Stomach (tissue), 4 donors: ENCODE measurements around the gene MAN2B1.

Experiments used
- CTCF ChIP-seq, 7 experiments: fragments of 450-650 bp in 4 of 7; fragments of 200-600 bp in 3 of 7; sonication (generic) in 3 of 7; IDR thresholded peaks; one replicate each; pipeline ENCODE4 v1.5.1; 2016 to 2019; ENCODE audit warnings: antibody characterized with exemption in 7 of 7, control low read depth in 2 of 7, mild to moderate bottlenecking in 1 of 7
- POLR2A ChIP-seq, 4 donors: fragments of 450-650 bp; IDR thresholded peaks; one replicate each; pipeline ENCODE4 v1.6.1; 2016; ENCODE audit warnings: antibody characterized with exemption in 4 of 4, control low read depth in 2 of 4, mild to moderate bottlenecking in 1 of 4, moderate library complexity in 1 of 4

- no peak for TF ChIP-seq POLR2A (IDR thresholded peaks at IDR 0.05)
- TF ChIP-seq CTCF (IDR thresholded peaks at IDR 0.05) = no peak
Measured at GRCh38 chr19:12695096-12695495, 28.6 kb upstream of the MAN2B1 start.
